NB4 (cell line): ENCODE data around the gene CNPY3.

Source experiments
- DNase-seq: peaks from one replicate; pipeline ENCODE4 v3.0.0; 2010; ENCODE audit warnings: low read depth
- H3K4me3 ChIP-seq: one replicate; pipeline ENCODE4 v1.5.1; 2011; ENCODE audit warnings: mild to moderate bottlenecking, low read depth, low read length, moderate library complexity
- CTCF ChIP-seq: IDR thresholded peaks from one replicate; pipeline ENCODE4 v1.5.1; 2012; ENCODE audit warnings: low read depth, low read length
- MAX ChIP-seq: IDR thresholded peaks from 2 replicates; pipeline ENCODE4 v1.6.1; 2011; ENCODE audit warnings: low read depth, low read length
- MYC ChIP-seq: IDR thresholded peaks from 2 replicates; pipeline ENCODE4 v1.6.1; 2011; ENCODE audit warnings: low read depth, low read length
- POLR2A ChIP-seq: IDR thresholded peaks from 2 replicates; pipeline ENCODE4 v1.6.1; 2011; ENCODE audit warnings: mild to moderate bottlenecking; ENCODE audit not compliant: insufficient read length; ENCODE audit errors: extremely low read depth

Gene CNPY3

GRCh38 chr6:42962502-42963178, 33.4 kb downstream of the CNPY3 start:
- TF ChIP-seq MAX, result no peak
- TF ChIP-seq CTCF, result no peak
- no peak for TF ChIP-seq POLR2A
- TF ChIP-seq MYC, result no peak
- no peak overlapping the region for H3K4me3 ChIP-seq
- no peak for DNase-seq

- no peak overlapping the region for H3K4me3 ChIP-seq
- no peak for TF ChIP-seq MYC
- TF ChIP-seq MAX, result no peak
- no peak for TF ChIP-seq CTCF
- TF ChIP-seq POLR2A, result no peak
- DNase-seq, result no peak
These were observed 34.0 kb downstream of the CNPY3 start for GRCh38 chr6:42963179-42963854.

GRCh38 chr6:42963855-42964605, 34.8 kb downstream of the CNPY3 start:
- H3K4me3 ChIP-seq, result no peak overlapping the region
- peak; percentile 42 for TF ChIP-seq CTCF
- no peak for TF ChIP-seq MYC
- peak; percentile 68 for DNase-seq

- no peak for TF ChIP-seq CTCF
- no peak for TF ChIP-seq MYC
- TF ChIP-seq MAX, result no peak
- TF ChIP-seq POLR2A, result no peak
- DNase-seq, result no peak
- no peak overlapping the region for H3K4me3 ChIP-seq
These were observed 37.3 kb downstream of the CNPY3 start for GRCh38 chr6:42966571-42966970.

GRCh38 chr6:42967228-42967627, 37.9 kb downstream of the CNPY3 start:
- no peak overlapping the region for H3K4me3 ChIP-seq
- no peak for DNase-seq
- no peak for TF ChIP-seq MYC
- no peak for TF ChIP-seq MAX
- TF ChIP-seq CTCF, result no peak
- TF ChIP-seq POLR2A, result no peak
